Measurements from ENCODE around the gene PLEKHH1. TPM values are rescaled to one million over a fixed set of nuclear protein-coding genes. Genes with fewer than 3 reads are reported as not detected.

PLEKHH1 gene
- polyA plus RNA-seq, 3 donors, result 0.23 TPM; not detected in 2

DNA sequence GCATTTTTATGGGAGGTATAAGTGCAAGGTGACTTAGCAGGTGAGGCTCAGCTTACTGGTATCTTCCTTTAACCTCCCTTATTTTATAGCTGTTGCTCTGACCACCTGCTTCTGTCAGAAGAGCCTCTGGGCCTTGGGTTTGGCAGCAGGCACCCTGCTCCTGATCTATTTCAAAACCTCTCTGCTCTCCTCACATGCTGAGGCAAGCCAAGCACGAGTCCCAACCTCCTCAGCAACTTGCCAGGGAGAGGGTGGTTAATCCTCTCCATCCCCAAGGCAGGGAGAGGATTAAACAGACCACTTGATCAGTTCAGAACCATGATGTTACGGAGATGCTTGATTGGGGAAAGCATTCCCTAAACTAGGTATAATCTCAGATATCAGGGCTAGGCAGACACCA is 5.4 kb downstream of the PLEKHH1 start:
- Histone ChIP-seq H3K9me3 (replicated peaks in 1 of 2; ENCODE audit: control insufficient read depth in 1 of 2, insufficient read depth in 1 of 2, low read length in 2 of 2) (peaks cover 0 to 11% of the 10 kb centered on the region in 2 donors), H4K20me1 (ENCODE audit: insufficient read depth, low read length) (no peaks in the 10 kb centered on the region), H3K27ac (ENCODE audit: low read depth in 1 of 2, low read length in 2 of 2) (no peak overlapping the region), H3K79me2 (ENCODE audit: insufficient read depth, low read length) (no peaks in the 10 kb centered on the region), H2AFZ (ENCODE audit: insufficient read depth, low read depth, low read length, poor library complexity, severe bottlenecking) (no peak overlapping the region), H3K4me2 (replicated peaks; ENCODE audit: extremely low read depth, low read length, poor library complexity, severe bottlenecking) (no peak overlapping the region), H3K4me3 (replicated peaks in 1 of 3; ENCODE audit: low read depth in 2 of 3, low read length in 3 of 3) (no peak overlapping the region), H3K27me3 (ENCODE audit: control insufficient read depth in 2 of 2, insufficient read depth in 2 of 2, low read length in 2 of 2) (peaks cover 53 to 59% of the 10 kb centered on the region in 2 donors), H3K36me3 (replicated peaks in 1 of 2; ENCODE audit: control insufficient read depth in 1 of 2, insufficient read depth in 2 of 2, low read length in 2 of 2) (no peaks in the 10 kb centered on the region), H3K4me1 (ENCODE audit: control insufficient read depth in 1 of 2, insufficient read depth in 2 of 2, low read length in 2 of 2) (peaks cover 3 to 9% of the 10 kb centered on the region in 2 donors), H3K9ac (ENCODE audit: insufficient read depth, low read length, poor library complexity, severe bottlenecking) (no peak overlapping the region)
- H3K4me1 Mint-ChIP-seq, result peaks cover 19% of the 10 kb centered on the region
- TF ChIP-seq, protein P1, sequence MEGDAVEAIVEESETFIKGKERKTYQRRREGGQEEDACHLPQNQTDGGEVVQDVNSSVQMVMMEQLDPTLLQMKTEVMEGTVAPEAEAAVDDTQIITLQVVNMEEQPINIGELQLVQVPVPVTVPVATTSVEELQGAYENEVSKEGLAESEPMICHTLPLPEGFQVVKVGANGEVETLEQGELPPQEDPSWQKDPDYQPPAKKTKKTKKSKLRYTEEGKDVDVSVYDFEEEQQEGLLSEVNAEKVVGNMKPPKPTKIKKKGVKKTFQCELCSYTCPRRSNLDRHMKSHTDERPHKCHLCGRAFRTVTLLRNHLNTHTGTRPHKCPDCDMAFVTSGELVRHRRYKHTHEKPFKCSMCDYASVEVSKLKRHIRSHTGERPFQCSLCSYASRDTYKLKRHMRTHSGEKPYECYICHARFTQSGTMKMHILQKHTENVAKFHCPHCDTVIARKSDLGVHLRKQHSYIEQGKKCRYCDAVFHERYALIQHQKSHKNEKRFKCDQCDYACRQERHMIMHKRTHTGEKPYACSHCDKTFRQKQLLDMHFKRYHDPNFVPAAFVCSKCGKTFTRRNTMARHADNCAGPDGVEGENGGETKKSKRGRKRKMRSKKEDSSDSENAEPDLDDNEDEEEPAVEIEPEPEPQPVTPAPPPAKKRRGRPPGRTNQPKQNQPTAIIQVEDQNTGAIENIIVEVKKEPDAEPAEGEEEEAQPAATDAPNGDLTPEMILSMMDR (IDR thresholded peaks at IDR 0.05), result no peak
- peaks cover 3 to 8% of the 10 kb centered on the region in 2 donors for H3K36me3 Mint-ChIP-seq
- H3K9me3 Mint-ChIP-seq, result peaks cover 0 to 4% (median 3%) of the 10 kb centered on the region in 7 donors
- intact Hi-C loops (cut with micrococcal nuclease), result no loop called here
- DNase-seq, result no peak
- peaks cover 53 to 64% (median 54%) of the 10 kb centered on the region in 3 donors for H3K27me3 Mint-ChIP-seq (ENCODE audit: low read depth in 3 of 3)
- H3K27ac Mint-ChIP-seq, result no peak overlapping the region
- H3K4me3 Mint-ChIP-seq, result no peak overlapping the region
- WGBS (ENCODE audit: insufficient coverage), result no CpG with 5 or more reads among the region's 2 CpGs

DNA sequence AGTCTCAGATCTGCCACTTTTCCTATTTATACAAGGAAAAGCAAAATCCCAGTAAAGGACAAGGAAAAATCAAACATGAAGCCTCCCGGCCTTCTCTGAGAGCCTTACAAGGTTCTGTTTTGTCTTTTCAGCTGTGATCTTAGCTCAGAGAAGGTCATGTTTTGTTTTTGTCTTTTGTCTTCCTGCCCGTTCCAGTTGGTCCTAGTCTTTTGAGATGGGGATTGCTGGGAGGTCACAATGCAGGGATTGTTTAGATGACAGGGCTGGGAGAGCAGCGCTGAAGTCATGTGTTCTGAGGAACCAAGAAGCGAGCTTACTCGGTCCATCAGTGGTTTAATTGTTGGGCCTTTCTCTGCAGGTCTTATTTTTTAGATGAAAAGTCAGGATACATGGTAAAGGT is 6.0 kb downstream of the PLEKHH1 start:
- peaks cover 3 to 4% of the 10 kb centered on the region in 2 donors for H3K36me3 Mint-ChIP-seq
- peaks cover 0 to 5% (median 0%) of the 10 kb centered on the region in 7 donors for H3K9me3 Mint-ChIP-seq
- no peak overlapping the region for H3K27ac Mint-ChIP-seq
- H3K4me2 ChIP-seq (replicated peaks; ENCODE audit: extremely low read depth, low read length, poor library complexity, severe bottlenecking), result no peak overlapping the region
- H3K9me3 ChIP-seq (replicated peaks in 1 of 2; ENCODE audit: control insufficient read depth in 1 of 2, insufficient read depth in 1 of 2, low read length in 2 of 2), result peaks cover 0 to 5% of the 10 kb centered on the region in 2 donors
- H3K4me3 ChIP-seq (replicated peaks in 1 of 3; ENCODE audit: low read depth in 2 of 3, low read length in 3 of 3), result no peak overlapping the region
- intact Hi-C loops (cut with micrococcal nuclease), result no loop called here
- peaks cover 0 to 5% of the 10 kb centered on the region in 2 donors for H3K4me1 ChIP-seq (ENCODE audit: control insufficient read depth in 1 of 2, insufficient read depth in 2 of 2, low read length in 2 of 2)
- no peak overlapping the region for H3K27ac ChIP-seq (ENCODE audit: low read depth in 1 of 2, low read length in 2 of 2)
- no peaks in the 10 kb centered on the region for H3K79me2 ChIP-seq (ENCODE audit: insufficient read depth, low read length)
- peaks cover 51 to 63% (median 51%) of the 10 kb centered on the region in 3 donors for H3K27me3 Mint-ChIP-seq (ENCODE audit: low read depth in 3 of 3)
- no peaks in the 10 kb centered on the region for H3K36me3 ChIP-seq (replicated peaks in 1 of 2; ENCODE audit: control insufficient read depth in 1 of 2, insufficient read depth in 2 of 2, low read length in 2 of 2)
- H2AFZ ChIP-seq (ENCODE audit: insufficient read depth, low read depth, low read length, poor library complexity, severe bottlenecking), result no peak overlapping the region
- TF ChIP-seq, protein P1 (IDR thresholded peaks at IDR 0.05), result no peak
- H3K4me3 Mint-ChIP-seq, result no peak overlapping the region
- peaks cover 53 to 59% of the 10 kb centered on the region in 2 donors for H3K27me3 ChIP-seq (ENCODE audit: control insufficient read depth in 2 of 2, insufficient read depth in 2 of 2, low read length in 2 of 2)
- peaks cover 15% of the 10 kb centered on the region for H3K4me1 Mint-ChIP-seq
- WGBS (ENCODE audit: insufficient coverage), result 92% methylated on average over 5 of the region's 5 CpGs
- no peaks in the 10 kb centered on the region for H4K20me1 ChIP-seq (ENCODE audit: insufficient read depth, low read length)
- no peak overlapping the region for H3K9ac ChIP-seq (ENCODE audit: insufficient read depth, low read length, poor library complexity, severe bottlenecking)
- no peak for DNase-seq

All from CD14-positive monocyte (primary cell).